SK-N-SH (cell line): ENCODE results near the gene POU6F1. TPM values are rescaled to one million over a fixed set of nuclear protein-coding genes. Genes with fewer than 3 reads are reported as not detected.

ENCODE experiments used
- CTCF ChIA-PET: fragments of 300-600, 350-600 bp; formaldehyde crosslinking; extraction: SDS; loops from one replicate; lab custom pipeline; 2021; lab: Yijun Ruan, JAX
- POLR2A ChIA-PET: fragments of 350-600 bp; sonication (Branson Sonifier 250); formaldehyde crosslinking; extraction: SDS; loops from one replicate; lab custom pipeline; 2020; ENCODE audit warnings: antibody characterized with exemption, inconsistent platforms; lab: Yijun Ruan, JAX
- DNase-seq: peaks from one replicate; pipeline ENCODE4 v3.0.0; 2012
- H2AFZ ChIP-seq: fragments of 200-600 bp; sonication (generic); 2 replicates; pipeline ENCODE4 v1.8.1; 2016; ENCODE audit warnings: antibody characterized with exemption, mild to moderate bottlenecking, low read depth
- H3F3A ChIP-seq: fragments of 200-600 bp; sonication (generic); replicated peaks from 2 replicates; pipeline ENCODE3; 2016; ENCODE audit warnings: antibody characterized with exemption, mild to moderate bottlenecking; ENCODE audit not compliant: insufficient read depth
- H3K27ac ChIP-seq, 2 experiments: fragments of 200-500 bp in 1 of 2; fragments of 200-600 bp in 1 of 2; sonication (Bioruptor generic) in 1 of 2; sonication (generic), shearing (Covaris generic) in 1 of 2; 2 replicates each; pipeline versions ENCODE4 v1.5.1 to v1.6.1; 2014 to 2016; ENCODE audit warnings: low read depth in 2 of 2, inconsistent platforms in 1 of 2, low read length in 1 of 2, mild to moderate bottlenecking in 1 of 2, mixed read lengths in 1 of 2
- H3K27me3 ChIP-seq: fragments of 200-600 bp; sonication (generic), shearing (Covaris generic); 2 replicates; pipeline ENCODE4 v1.6.1; 2016; ENCODE audit warnings: mixed run types; ENCODE audit not compliant: insufficient read depth
- H3K36me3 ChIP-seq, 2 experiments: fragments of 200-500 bp in 1 of 2; fragments of 200-600 bp in 1 of 2; sonication (Bioruptor generic) in 1 of 2; sonication (generic) in 1 of 2; replicated peaks in 1 of 2; 2 replicates each; pipeline versions ENCODE3 to v1.5.1; 2014 to 2016; ENCODE audit warnings: low read length in 1 of 2, mild to moderate bottlenecking in 1 of 2; ENCODE audit not compliant: insufficient read depth in 2 of 2, control insufficient read depth in 1 of 2
- H3K4me1 ChIP-seq, 2 experiments: fragments of 200-500 bp in 1 of 2; fragments of 200-600 bp in 1 of 2; sonication (Bioruptor generic) in 1 of 2; sonication (generic), shearing (Covaris generic) in 1 of 2; 2 replicates each; pipeline versions ENCODE4 v1.5.1 to v1.6.1; 2014 to 2016; ENCODE audit warnings: low read depth in 1 of 2, low read length in 1 of 2, mixed run types in 1 of 2; ENCODE audit not compliant: insufficient read depth in 2 of 2, control insufficient read depth in 1 of 2
- H3K4me2 ChIP-seq: fragments of 200-600 bp; sonication (generic), shearing (Covaris generic); 2 replicates; pipeline ENCODE4 v1.6.1; 2017; ENCODE audit warnings: mixed run types
- H3K4me3 ChIP-seq, 2 experiments: fragments of 200-500 bp in 1 of 2; fragments of 200-600 bp in 1 of 2; sonication (Bioruptor generic) in 1 of 2; sonication (generic), shearing (Covaris generic) in 1 of 2; 2 replicates each; pipeline versions ENCODE4 v1.5.1 to v1.8.1; 2014 to 2016; ENCODE audit warnings: low read depth in 2 of 2, inconsistent platforms in 1 of 2, low read length in 1 of 2, mild to moderate bottlenecking in 1 of 2, mixed read lengths in 1 of 2, moderate library complexity in 1 of 2
- H3K79me2 ChIP-seq: fragments of 200-600 bp; sonication (generic); 2 replicates; pipeline ENCODE4 v1.8.1; 2017; ENCODE audit warnings: mild to moderate bottlenecking; ENCODE audit not compliant: insufficient read depth
- H3K9ac ChIP-seq: fragments of 200-600 bp; sonication (generic); 2 replicates; pipeline ENCODE4 v1.6.1; 2017; ENCODE audit warnings: mixed run types
- H3K9me2 ChIP-seq: fragments of 200-600 bp; sonication (generic); 2 replicates; pipeline ENCODE4 v1.6.1; 2017; ENCODE audit warnings: mixed run types
- H3K9me3 ChIP-seq: fragments of 200-600 bp; sonication (generic); 2 replicates; pipeline ENCODE4 v1.6.1; 2017; ENCODE audit warnings: mixed run types, mild to moderate bottlenecking, moderate library complexity
- H4K20me1 ChIP-seq: fragments of 200-600 bp; sonication (generic); 2 replicates; pipeline ENCODE4 v1.6.1; 2017; ENCODE audit warnings: mild to moderate bottlenecking, mixed run types; ENCODE audit not compliant: insufficient read depth
- EP300 ChIP-seq, 2 experiments: IDR thresholded peaks; 2 replicates each; pipeline versions ENCODE4 v1.4.0 to v1.6.1; 2012; ENCODE audit warnings: borderline replicate concordance in 1 of 2, low read depth in 1 of 2, low read length in 1 of 2
- EZH2phosphoT487 ChIP-seq: fragments of 200-600 bp; sonication (generic); IDR thresholded peaks from 2 replicates; pipeline ENCODE4 v1.6.1; 2017; ENCODE audit warnings: low read depth, mixed run types, mild to moderate bottlenecking, antibody characterized with exemption, moderate library complexity, borderline replicate concordance
- FOSL2 ChIP-seq: IDR thresholded peaks from 2 replicates; pipeline ENCODE4 v1.4.0; 2012; ENCODE audit warnings: low read depth, mild to moderate bottlenecking, moderate library complexity, borderline replicate concordance
- FOXM1 ChIP-seq: IDR thresholded peaks from 2 replicates; pipeline ENCODE4 v1.4.0; 2012; ENCODE audit warnings: low read depth, mild to moderate bottlenecking
- JUND ChIP-seq: IDR thresholded peaks from 2 replicates; pipeline ENCODE4 v1.4.0; 2012
- MEF2A ChIP-seq: IDR thresholded peaks from 2 replicates; pipeline ENCODE4 v1.4.0; 2012; ENCODE audit warnings: low read depth, borderline replicate concordance
- MXI1 ChIP-seq: IDR thresholded peaks from 2 replicates; pipeline ENCODE4 v1.6.1; 2012; ENCODE audit warnings: mild to moderate bottlenecking, low read depth, low read length, improper control_type of control experiment
- RCOR1 ChIP-seq: fragments of 150-350 bp; IDR thresholded peaks from 2 replicates; pipeline ENCODE4 v1.6.1; 2017; ENCODE audit warnings: antibody characterized with exemption, low read length
- TCF12 ChIP-seq: IDR thresholded peaks from 2 replicates; pipeline ENCODE4 v1.4.0; 2012
- WGBS: methylation state at CpG from one replicate; pipeline ENCODE4 v1.1.6; 2017; ENCODE audit warnings: low lambda C conversion rate; 5-methylcytosine and 5-hydroxymethylcytosine counted together
- polyA plus RNA-seq, 3 experiments: library from polyadenylated mRNA; depleted of rRNA; stranded (reverse); fragments of >200 nt; gene quantifications; 2 replicates each; pipeline ENCODE4 v1.2.3, GENCODE V29; 2012
- TF ChIP-seq, protein P1 (sequence below): IDR thresholded peaks from 2 replicates; pipeline ENCODE4; 2012

The POU6F1 gene
- polyA plus RNA-seq, 1 of the 3 experiments (the other 2 are of a cell fraction), result 1.9 TPM

DNA sequence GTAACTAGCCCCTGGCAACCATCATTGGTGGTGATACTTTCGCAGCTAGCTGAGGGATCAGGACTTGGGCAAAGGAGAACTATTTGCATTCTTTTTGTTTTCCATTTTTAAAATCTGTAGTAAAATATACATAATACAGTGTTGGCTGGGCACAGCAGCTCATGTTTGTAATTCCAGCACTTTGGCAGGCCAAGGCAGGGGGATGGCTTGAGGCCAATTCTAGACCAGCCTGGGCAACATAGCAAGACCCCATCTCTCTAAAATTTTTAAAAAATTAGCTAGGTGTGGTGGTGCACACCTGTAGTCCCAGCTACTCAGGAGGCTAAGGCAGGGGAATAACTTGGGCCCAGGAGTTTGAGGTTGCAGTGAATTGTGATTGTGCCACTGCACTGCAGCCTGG is 64.9 kb downstream of the POU6F1 start:
- H3K9me3 ChIP-seq, result no peaks in the 10 kb centered on the region

DNA sequence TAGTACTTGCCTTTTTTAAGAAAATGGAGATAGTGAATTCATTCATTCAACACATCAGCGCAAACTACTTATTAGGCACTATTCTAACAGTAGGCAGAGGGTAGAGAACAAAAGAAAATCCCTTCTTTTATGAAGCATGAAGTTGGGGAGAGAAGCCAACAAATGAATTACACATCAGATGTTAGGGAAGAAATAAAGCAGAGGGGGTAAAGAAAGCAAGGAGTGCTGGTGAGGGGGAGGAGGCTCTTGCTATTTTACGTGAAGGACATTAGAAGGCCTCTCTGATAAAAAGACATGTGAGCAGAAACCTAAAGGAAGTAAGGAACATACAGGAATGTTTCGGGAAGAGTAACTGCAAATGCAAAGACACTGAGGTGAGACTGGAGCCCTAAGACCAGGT is 67.1 kb downstream of the POU6F1 start:
- no peak overlapping the region for H3K27ac ChIP-seq
- H3K9me2 ChIP-seq, result no peaks in the 10 kb centered on the region
- POLR2A ChIA-PET, result no interaction called here
- WGBS, result 63% methylated on average over 3 of the region's 3 CpGs
- H3K36me3 ChIP-seq, result no peaks in the 10 kb centered on the region
- DNase-seq, result no peak
- CTCF ChIA-PET, result no interaction called here
- 0 out of 2 replicates have a peak, but pooled peaks cover 21% of the 10 kb centered on the region for H4K20me1 ChIP-seq
- no peak overlapping the region for H3K4me2 ChIP-seq
- peaks cover 76% of the 10 kb centered on the region for H3K79me2 ChIP-seq
- no peak overlapping the region for H2AFZ ChIP-seq
- TF ChIP-seq, protein P1, sequence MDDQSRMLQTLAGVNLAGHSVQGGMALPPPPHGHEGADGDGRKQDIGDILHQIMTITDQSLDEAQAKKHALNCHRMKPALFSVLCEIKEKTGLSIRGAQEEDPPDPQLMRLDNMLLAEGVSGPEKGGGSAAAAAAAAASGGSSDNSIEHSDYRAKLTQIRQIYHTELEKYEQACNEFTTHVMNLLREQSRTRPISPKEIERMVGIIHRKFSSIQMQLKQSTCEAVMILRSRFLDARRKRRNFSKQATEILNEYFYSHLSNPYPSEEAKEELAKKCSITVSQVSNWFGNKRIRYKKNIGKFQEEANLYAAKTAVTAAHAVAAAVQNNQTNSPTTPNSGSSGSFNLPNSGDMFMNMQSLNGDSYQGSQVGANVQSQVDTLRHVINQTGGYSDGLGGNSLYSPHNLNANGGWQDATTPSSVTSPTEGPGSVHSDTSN, result no peak
- TF ChIP-seq FOXM1 (no peak), EZH2phosphoT487 (no peak)
- no peak overlapping the region for H3K9ac ChIP-seq
- H3K4me3 ChIP-seq, result no peak overlapping the region
- no peaks in the 10 kb centered on the region for H3K9me3 ChIP-seq
- no peaks in the 10 kb centered on the region for H3K27me3 ChIP-seq
- H3K4me1 ChIP-seq, result no peaks in the 10 kb centered on the region
- no peaks in the 10 kb centered on the region for H3F3A ChIP-seq

More for the DNA sequence above, 64.9 kb downstream of the POU6F1 start:
- CTCF ChIA-PET, result no interaction called here
- Histone ChIP-seq H3K4me1 (no peaks in the 10 kb centered on the region), H3K79me2 (peaks cover 64% of the 10 kb centered on the region), H3K4me2 (no peak overlapping the region)
- TF ChIP-seq RCOR1, result no peak
- TF ChIP-seq MXI1, result no peak
- TF ChIP-seq, all 33 proteins: peak for 0
- H3K4me3 ChIP-seq, result no peak overlapping the region
- no peaks in the 10 kb centered on the region for H3K9me2 ChIP-seq
- H3K27me3 ChIP-seq, result no peaks in the 10 kb centered on the region
- POLR2A ChIA-PET, result no interaction called here
- H3F3A ChIP-seq, result no peaks in the 10 kb centered on the region
- no peak overlapping the region for H3K27ac ChIP-seq
- no peak overlapping the region for H3K9ac ChIP-seq
- 0 out of 2 replicates have a peak, but pooled peaks cover 17% of the 10 kb centered on the region for H4K20me1 ChIP-seq
- no peak overlapping the region for H2AFZ ChIP-seq
- WGBS, result 96% methylated on average over 1 of the region's 1 CpG
- no peak for DNase-seq
- H3K36me3 ChIP-seq, result no peaks in the 10 kb centered on the region

DNA sequence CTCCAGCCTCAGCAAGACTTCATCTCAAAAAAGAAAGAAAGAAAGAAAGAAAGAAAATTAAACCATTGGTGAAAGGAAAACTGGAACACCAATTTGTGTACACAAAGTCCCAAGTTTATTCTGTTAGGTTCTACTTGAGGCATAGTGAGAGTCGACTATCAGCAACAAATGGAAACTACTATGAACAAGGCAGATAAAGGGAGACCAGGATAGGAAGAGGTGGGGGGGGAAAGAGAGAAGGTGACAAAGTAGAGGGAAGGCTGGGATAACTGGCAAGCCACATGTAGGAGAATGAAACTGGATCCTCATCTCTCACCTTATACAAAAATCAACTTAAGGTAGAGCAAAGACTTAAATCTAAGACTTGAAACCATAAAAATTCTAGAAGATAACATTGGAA is 70.6 kb downstream of the POU6F1 start:
- H3K4me1 ChIP-seq, result no peaks in the 10 kb centered on the region
- peaks cover 13% of the 10 kb centered on the region; the same call in 1 of the 2 replicates for H4K20me1 ChIP-seq
- no peak for DNase-seq
- H3K27me3 ChIP-seq, result no peaks in the 10 kb centered on the region
- no peak overlapping the region for H3K4me3 ChIP-seq
- H3K36me3 ChIP-seq, result peaks cover 0 to 3% of the 10 kb centered on the region in 2 experiments
- ChIA-PET POLR2A (interaction anchor here (1.1 kb wide), 1 partner anchor 70 kb away, joined by 3 read pairs; no protein-coding TSS in a partner anchor), CTCF (no interaction called here)
- 86% methylated on average over 1 of the region's 1 CpG for WGBS
- no peaks in the 10 kb centered on the region for H3K9me3 ChIP-seq
- no peaks in the 10 kb centered on the region for H3F3A ChIP-seq
- no peak overlapping the region for H2AFZ ChIP-seq
- TF ChIP-seq TCF12, result no peak
- no peak for TF ChIP-seq MEF2A
- no peak for TF ChIP-seq EP300 (IDR thresholded peaks at IDR 0.05; ENCODE audit: borderline replicate concordance in 1 of 2, low read depth in 1 of 2, low read length in 1 of 2)
- TF ChIP-seq FOSL2, result no peak
- TF ChIP-seq JUND, result no peak
- TF ChIP-seq, all 33 proteins: peak for 0
- Histone ChIP-seq H3K4me2 (no peak overlapping the region), H3K9me2 (no peaks in the 10 kb centered on the region), H3K9ac (no peak overlapping the region), H3K27ac (no peak overlapping the region), H3K79me2 (peaks cover 75% of the 10 kb centered on the region)
